ENCODE results near the gene SORCS2. TPM values are rescaled to one million over a fixed set of nuclear protein-coding genes. Genes with fewer than 3 reads are reported as not detected.
A peak's percentile ranks its signal among the peaks of the same experiment; 100 is the strongest.

SORCS2 gene
- polyA plus RNA-seq, 1 donor: 6.9 TPM

DNA sequence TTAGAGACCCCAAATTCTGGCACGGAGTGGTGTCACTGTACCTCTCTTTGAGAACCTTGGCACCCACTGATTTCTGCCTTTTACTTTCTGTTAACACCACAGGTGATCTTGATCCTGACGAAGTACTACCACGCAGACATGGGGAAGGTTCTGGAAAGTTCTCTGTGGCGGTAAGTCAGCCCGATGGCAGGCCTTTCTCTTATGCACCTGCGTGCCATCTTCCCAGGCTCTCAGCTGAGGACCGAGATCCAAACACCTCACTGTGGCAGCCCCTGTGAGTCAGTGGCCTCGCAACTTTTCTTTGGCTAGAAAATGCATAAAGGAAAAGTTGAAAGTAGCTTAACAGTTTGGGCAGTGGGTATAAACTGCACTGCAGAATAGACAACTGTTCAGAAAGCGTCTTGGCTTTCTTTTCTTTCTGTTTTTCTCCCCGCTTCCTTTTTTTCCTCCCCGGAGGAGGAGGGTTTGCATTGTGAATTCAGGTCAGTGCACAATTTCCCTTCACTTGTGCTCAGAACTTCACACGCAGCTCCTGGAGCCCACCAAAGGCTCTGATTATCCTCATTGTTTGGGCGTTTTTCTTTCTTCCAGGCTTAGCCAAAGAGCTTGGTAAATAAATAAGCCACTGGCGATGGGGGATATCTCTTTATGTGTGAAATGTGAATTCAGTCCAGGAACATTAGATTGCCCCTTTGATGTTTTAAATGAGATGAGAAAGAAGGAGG lies 204.0 kb downstream of the SORCS2 start:
- no peak for DNase-seq

DNA sequence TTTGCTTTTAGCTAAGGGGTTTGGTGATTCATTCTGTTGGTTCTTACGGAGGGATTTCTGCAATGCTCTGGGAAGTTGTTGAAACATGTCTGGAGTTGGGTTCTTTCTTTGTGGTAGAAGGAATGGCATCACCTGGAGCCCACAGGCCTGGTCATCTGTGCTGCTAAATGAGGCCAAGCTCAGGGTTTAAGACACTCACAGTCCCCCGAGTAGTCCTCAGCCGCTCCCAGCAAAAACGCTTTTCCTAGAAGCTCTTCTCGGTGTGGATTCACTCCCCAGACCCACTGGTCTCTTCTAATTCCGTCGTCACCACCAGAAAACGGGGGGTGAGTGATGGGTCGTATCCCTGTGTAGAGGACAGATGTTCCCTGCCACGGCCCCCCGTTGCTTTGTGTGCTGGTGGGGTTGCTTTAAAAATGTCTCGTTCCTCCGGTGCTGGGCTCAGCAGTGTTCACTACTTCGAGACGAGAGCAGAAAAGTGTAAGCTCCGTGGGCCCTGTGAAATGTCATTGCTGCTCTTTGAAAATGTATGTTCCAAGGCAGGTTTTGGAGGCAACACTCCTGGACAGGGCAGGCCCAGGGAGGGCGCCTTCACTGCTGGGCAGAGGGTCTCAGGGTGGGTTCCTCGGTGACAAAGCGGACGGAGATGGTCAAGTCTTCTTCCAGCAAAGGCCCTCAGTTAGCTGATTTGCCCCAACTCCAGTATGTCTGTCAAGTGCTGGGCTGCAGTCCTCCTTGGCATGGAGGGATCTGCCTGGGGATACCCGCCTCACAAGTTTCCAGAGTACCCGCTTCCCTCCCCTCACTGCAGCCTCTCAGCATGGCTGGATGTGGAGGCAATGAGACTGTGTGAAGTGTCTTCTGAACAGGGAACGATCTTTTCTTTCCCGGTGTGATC lies 205.1 kb downstream of the SORCS2 start:
- no peak for DNase-seq

DNA sequence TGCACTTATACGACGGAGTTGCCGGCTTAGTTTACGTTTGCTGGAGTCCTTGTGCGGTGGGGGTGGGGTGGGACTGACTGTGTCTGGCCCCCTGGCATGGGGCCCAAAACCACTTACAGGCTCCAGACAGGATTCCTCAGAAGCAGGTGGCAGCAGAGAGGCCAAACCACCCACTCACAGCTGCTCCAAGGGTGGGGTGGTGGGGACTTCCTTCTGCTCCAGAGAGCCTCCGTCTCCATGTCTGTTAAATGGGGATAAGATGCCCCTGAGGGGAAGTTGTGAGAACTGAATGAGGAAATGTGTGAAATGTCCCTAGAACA lies 205.7 kb downstream of the SORCS2 start:
- peak; percentile 35 for DNase-seq

DNA sequence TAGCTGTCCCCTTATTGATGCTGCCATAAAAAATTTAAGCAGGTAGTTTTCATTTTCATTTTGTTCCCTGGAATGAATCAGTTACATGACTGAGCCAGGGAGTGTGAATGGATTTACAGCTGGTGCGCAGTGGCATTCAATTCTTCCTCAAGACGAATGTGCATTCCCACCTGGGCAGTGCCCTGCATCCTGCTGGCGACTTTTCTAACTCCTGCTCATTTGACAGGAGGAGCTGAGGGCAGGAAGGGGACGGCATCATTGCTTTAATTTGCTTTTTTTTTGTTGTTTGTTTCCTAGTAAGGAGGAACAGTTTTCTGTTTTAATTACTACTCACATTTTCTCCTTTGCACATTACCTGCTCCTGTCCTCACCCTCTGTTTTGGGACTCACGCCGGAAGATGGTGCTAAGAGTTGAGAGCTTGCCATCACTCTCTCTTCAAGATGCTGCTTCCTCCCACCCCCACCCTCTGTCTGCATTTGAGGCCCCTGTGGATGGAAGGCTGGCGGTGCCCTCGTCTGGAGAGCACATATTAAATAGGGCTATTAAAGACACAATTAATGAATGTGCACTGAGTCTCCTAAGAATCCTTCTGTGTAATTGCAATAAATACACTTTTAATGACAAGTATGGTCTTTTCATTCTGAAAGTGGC lies 206.6 kb downstream of the SORCS2 start:
- no peak for DNase-seq

DNA sequence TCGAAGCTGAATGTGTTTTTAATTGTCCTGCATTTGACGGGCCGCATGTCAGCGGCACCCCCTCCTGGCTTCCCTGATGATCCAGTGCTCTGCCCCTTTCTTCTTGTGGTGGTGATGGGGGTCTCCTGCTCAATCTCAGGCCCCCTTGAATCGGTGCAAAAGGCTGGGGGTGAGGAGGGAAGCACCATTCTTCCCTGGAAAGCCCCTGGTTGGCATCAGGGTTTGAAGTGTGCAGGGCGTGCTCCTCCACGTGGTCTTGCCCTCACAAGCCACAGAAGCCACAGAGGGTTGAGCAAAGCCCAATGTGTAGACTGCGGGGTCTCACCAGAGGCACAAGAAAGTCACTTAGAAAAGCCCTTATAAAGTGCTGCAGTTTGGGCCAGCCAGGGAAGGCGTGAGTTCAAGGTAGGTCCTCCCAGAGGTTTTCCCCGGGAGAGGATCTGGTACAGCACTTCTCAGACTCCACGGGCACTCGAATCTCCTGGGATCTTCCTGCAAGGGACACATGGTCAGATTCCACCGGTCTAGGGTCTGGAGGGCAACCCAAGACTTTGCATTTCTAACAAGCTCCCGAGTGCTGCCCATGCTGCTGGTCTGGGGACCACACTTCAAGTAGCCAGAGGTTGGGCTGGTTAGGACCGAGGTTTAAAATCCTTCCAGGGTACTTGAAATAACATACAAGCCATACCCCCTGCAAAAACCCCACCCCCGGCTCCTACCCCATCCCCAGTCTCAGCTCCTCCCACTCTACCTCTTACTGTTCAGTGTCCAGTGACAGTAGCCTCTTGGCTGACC lies 207.3 kb downstream of the SORCS2 start:
- DNase-seq: no peak

DNA sequence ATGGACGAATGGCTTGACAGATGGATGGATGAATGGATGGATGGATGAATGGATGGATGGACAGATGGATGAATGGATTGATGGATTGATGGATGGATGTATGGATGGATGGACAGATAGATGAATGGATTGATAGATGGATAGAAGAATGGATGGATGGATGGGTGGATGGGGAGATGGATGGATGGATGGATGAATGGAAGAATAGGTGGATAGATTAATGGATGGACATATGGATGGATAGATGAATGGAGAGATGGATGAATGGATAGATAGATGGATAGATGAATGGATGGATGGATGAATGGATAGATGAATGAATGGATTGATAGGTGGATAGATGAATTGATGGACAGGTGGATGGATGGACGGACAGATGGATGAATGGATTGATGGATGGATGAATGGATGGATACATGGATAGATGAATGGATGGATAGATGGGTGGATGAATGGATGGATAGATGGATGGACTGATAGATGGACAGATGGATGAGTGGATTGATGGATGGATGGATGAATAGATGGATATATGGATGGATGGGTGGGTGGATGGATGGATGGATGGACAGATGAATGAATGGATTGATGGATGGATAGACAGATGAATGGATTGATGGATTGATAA lies 208.4 kb downstream of the SORCS2 start:
- DNase-seq: no peak

DNA sequence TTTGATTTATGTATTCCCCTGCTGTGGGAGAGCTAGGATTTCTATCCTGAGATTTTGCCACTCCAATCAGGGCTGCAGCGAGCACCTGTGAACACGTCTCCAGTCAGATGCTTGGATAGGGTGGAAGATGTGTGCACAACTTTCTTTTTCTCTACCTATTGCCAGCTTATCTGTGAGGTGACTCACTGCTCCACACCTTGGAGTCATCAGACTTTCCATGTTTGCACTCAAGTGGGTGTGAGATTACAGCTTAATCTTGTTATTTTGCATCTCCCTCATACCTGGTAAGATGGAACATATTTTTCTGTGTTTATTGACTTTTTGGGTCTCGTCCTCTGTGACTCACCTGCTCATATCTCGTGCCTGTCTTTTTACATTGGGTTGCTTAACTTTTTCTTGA lies 210.2 kb downstream of the SORCS2 start:
- DNase-seq: no peak

DNA sequence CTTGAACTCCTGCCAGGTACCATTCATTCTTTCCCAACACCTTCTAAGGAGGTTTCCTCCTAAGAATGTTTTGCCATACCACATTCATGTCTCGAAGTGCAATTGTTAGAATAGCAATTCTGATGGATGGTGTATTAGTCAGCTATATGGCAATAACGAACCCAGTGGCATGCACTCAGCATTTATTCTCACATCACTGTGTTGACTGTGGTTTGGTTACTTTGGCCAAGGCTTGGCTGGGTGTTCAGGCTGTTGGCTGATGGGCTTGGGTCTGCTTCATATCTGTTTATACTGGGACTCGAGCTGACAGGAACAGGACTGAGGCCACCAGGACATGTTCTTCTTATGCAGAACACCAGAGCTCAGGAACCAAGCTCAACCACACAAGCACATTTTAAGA lies 210.7 kb downstream of the SORCS2 start:
- no peak for DNase-seq

DNA sequence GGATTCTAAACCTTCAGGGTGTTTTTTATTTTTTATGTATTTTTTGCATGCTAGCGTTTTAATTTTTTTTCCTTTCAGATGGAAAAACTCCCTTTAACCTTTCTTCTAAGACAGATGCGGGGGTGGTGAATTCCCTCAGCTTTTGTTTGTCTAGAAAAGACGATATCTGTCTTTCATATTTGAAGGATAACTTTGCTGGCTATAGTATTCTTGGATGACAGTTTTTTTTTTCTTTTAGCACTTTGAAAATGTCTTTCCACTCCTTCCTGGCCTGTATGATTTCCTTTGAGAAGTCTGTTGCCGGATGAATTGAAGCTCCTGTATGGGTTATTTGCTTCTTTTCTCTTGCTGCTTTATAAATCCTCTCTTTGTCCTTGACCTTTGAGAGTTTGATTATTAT lies 215.8 kb downstream of the SORCS2 start:
- no peak for DNase-seq

DNA sequence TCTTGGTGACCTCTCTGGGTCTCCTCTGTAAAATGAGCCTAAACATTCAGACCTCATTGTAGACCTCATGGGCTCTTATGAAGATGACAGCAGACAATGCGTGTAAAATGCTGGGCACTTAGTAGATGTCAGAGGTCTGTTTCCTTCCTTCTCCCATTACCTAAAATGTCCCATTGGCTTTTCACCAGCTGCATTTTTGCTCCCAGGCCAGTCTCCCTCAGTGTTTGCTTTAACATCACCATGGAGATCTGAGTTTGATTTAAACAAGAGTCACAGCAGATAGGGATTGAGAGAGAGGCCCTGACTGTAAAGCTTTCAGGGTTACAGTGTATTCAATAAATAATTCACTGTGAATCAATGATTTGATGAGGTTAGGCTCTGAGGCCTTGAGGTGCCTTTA lies 218.1 kb downstream of the SORCS2 start:
- peak; percentile 55 for DNase-seq

DNA sequence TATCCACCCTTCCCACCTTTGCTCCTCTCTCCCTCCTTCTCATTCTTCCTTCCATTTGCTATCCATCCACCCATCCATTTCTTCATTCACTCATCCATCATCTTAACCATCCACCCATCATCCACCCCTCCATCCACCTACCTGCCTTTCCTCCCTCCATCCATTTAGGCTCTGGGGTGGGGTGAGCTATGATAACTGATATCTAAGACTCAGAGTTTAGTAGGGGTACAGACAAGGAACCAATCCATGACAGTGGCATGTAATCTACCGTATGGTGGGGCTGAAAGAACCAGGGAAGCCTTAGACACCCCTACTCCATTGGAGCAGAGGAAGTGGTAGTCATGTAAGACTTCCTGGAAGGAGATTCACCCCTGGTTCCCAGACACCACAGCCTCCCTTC lies 219.2 kb downstream of the SORCS2 start:
- no peak for DNase-seq

DNA sequence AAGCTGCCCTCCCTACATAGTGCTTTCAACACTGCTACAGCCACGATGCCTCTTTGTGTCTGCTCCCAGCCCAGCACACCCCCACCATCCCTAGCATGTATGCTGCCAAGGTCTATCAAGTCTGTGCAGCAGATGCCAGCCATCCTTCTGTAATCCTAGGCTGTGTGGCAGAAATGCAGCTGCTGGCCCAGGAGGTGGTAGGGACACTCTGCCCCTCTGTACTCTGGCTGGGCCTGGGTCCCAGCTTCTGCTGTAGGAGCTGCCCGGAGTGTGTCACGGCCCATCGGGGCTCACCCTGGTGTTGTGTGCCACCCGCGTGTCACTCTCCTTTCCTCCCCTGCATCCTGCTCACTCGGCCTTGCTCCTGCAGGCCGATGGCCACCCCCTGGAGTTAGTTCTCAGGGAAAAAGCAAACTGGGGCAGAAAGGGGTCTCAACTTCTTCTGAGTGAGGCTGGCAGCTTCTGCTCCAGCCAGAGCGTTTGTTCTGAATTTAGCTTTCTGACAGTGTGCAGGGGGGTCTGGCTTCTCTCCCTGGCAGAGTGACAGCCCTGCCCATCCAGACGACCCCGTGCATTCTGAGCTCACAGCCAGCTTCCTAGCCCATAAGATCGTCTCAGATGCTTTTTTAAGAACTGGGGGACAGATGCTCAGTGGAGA lies 219.7 kb downstream of the SORCS2 start:
- no peak for DNase-seq

DNA sequence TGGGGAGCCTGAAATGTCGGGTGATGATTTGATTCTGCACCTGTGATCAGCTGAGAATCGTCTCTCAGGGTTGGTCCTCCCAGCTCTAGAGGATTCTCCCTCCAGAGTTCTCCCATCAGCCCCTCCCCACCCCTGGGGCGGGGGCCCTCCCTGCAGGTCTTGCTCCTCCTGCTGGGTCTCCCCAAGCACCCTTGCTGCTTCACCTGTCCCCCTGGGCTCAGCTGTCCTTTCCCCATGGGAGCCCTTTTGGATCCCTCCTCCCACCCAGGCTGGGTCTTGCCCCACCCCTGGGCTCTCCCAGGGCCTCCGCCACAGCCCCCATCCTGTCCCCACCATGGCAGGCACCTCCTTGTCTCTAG lies 220.2 kb downstream of the SORCS2 start:
- DNase-seq: no peak

DNA sequence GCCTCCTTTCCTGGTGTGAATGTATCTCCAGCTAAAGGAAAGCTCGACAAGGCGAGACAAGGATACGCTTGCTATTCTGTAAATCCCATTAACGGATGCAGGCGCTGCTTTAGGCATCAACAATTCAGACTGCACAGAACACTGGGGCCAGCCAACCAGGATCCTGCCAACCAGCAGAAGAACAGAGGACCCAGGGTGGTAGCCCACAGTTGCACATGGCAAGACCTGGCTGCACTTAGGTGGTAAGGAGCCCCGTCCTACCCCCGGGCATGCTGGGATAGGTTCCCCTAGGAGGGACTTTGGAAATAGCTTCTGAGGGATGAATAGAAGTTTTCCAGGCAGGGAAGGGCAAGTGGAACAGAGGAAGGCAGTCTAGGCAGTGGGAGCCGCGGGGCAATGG lies 221.7 kb downstream of the SORCS2 start:
- DNase-seq: no peak

DNA sequence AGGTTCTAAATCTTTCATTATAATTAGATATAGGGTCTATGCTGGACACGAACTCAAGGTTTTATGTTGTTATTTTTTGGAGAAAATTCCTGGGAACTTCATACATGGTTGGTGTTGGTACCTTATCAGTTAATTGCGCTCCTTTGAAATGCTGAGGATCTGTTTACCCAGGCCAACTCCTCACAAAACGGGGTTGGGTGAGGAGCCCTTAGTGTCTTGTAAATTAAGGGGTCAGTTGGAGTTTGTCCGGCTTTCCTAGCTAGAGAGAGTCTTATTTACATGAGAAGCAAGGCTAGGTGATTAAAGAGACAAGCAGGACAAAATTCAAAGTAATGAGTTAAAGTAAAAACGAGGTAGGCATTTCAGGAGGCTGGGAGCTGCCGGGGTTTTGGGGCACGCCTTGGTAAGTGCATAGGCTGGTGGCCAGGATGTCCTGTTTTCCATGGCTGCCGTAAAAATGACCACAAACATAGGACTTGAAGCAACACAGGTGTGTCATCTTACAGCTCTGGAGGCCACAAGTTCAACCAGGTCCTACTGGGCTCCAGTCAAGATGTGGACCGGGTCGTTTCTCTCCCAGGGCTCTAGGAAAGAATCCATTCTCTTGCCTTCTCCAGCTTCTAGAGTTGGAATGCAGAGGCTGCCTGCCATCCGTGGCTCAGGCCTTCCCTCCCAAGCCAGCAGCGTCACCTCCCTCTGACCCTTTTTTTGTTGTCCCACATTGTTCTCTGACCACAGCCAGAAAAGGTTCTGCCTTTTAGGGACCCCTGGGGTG lies 222.6 kb downstream of the SORCS2 start:
- DNase-seq: no peak

DNA sequence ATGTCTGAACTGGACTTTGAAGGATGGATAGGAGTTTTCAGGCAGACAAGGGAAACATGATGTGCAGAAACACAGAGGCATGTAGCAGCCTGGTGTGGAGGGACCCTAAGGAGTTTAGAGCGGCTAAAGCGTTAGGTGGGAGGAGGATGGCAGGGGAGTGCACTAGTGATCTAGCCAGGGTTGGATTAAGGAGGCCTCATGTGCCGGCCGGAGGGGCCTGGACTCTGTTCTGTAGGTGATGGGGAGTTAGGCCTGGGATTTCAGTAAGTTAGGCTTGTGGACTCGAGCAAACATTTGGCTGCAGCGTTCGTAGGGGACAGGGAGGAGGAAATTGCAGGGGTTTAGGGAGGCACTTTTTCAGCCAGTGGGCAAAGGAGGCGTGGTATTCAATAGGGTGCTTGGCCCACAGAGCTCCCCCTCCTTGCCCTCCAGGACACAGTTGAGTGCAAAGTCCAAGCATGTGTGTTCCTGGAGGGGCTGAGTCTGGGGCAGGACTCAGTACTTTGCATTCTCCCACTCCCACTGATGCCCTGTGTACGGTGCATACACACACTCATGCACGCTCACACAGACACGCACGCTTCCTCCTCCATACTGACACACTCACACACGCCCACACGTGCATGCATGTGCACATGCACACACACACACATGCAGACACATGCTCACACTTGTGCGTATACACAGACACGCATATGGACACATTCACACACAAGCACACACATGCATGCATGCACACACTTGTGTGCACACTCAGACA lies 223.8 kb downstream of the SORCS2 start:
- no peak for DNase-seq

DNA sequence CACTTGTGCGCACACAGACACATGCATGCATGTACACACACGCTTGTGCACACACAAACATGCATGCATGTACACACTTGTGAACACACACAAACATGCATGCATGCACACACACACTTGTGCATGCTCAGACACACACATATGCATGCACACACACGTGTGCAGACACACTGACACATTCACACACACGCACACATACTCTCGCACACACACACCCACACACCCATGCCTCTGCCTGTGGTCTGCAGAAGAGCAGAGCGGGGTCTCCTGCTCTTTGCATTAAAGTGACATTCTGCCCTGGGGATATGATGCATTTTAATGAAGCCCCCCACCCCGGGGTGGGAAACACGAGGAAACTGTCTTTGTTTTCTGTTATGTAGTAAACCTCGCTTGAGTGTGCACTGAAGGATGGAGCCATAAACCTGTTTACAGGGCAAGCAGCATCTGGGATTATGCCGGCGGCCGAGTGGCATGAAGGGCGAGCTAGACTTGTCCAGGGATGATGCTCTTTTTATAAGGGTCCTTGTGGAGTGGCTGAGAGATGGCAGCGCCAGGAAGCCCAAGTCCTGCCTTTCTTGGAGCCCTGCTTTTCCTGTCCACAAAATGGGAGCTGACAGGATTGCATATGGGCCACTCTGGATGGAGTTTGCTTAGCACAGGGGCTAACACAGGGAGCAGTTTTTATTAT lies 224.6 kb downstream of the SORCS2 start:
- DNase-seq: no peak

DNA sequence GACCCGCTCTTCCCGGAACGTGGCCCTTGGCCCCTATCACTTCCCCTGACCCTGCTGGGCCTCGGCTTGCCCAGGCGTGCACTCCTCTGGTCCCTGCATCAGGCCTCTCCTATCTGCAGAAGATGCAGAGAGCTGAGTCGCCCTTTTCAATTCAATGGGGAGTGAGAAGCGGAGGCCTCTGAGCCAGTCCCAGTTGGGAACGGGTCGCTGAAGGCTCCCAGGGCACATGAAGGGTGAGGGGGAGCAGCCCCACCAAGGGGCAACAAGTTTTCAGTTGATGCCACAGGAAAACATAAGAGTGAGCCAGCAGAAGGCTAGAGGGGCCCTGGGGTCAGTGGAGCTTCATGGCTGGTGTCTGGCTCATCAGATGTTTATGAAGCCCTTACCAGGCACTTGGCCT lies 225.3 kb downstream of the SORCS2 start:
- no peak for DNase-seq

DNA sequence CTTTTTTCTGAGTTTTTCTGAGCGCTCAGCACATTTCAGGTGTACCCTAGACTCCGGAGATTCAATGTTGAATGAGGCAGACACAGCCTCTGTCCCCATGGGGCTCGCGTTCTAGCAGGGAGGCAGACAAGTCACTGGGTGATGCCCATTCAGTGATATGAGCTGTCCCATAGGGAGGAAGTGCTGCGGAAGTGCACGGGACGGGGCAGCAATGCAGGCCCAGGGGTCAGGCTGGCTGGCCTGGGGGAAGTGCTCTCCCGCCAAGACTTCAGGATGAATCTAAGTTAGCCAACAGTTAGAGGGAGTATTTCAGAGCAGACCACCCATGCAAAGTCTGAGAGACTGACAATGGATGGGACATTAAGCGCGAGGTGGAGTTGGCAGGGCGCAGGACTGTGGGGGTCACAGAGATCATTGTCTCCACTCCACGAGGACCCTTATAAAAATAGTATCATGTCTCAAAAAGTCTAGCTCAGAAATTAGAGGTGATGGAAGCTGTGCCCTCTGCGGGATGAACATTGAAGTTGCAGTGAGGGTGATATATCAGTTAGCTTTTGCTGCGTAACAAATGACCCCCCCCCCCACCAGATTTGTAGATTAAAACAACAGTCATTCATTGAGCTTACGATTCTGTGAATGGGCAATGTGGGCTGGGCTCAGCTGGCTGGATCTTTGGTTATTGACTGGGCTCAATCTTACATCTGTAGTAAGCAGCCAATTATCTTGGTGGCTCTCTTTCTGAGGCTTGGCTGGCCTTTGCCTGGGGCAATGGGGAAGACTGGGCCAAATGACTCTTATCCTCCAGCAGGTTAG lies 226.0 kb downstream of the SORCS2 start:
- no peak for DNase-seq
